Globus pallidus (tissue), 1 donor: ENCODE measurements around the gene SMIM1.
A peak's percentile ranks its signal among the peaks of the same experiment; 100 is the strongest.
"Not testable (repeated sequence)": the region's sequence is repeated elsewhere in the genome, so short reads cannot be mapped to it uniquely, and the experiment has no call there.

Experiments
- DNase-seq: peaks from one replicate; pipeline ENCODE4 v3.0.0-alpha.2; 2015; ENCODE audit warnings: low spot score

Gene SMIM1

DNA sequence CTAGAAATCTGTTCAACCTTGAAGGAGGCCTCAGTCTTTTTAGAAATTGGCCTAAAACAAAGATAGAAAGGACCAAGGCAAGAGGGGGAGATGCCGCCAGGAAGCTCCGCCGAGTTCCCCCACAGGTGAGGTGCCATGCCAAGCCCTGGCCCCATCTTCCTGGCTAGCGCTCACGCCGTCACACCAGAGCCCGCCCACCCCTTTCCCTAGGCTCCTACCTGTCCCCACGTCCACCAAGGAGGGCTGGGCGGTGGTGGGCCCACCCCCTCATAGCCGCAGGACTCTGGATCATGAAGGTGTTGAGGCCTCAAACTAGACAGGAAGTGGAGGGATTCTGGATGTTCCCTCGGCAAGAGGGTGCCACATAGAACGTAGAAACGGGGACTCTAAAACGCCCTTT, 35.8 kb upstream of the SMIM1 start:
- no peak for DNase-seq

- DNase-seq = no peak
Measured at GRCh38 chr1:3738943-3739342, 33.6 kb upstream of the SMIM1 start.

- peak; percentile 35 for DNase-seq
Measured at GRCh38 chr1:3740042-3740441, 32.5 kb upstream of the SMIM1 start.

DNA sequence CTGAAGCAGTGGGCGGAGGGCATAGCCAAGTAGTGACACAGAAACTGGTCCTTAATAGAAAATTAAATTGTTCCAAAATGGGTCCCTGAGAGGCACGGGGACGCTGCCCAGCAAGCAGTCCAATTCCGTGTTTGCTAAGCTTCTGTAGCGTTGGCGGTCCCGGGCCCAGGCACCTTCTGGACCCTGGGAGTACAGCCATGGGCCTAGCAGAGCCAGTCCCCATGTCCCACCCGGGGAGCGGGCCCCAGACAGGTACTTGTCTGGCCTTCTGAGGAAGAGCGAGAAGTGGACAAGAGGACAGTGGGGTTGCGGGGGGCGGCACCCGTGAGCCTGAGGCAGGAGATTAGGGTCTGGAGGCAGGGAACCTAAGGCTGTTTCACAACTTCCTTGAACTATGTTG, 31.8 kb upstream of the SMIM1 start:
- DNase-seq = no peak

DNA sequence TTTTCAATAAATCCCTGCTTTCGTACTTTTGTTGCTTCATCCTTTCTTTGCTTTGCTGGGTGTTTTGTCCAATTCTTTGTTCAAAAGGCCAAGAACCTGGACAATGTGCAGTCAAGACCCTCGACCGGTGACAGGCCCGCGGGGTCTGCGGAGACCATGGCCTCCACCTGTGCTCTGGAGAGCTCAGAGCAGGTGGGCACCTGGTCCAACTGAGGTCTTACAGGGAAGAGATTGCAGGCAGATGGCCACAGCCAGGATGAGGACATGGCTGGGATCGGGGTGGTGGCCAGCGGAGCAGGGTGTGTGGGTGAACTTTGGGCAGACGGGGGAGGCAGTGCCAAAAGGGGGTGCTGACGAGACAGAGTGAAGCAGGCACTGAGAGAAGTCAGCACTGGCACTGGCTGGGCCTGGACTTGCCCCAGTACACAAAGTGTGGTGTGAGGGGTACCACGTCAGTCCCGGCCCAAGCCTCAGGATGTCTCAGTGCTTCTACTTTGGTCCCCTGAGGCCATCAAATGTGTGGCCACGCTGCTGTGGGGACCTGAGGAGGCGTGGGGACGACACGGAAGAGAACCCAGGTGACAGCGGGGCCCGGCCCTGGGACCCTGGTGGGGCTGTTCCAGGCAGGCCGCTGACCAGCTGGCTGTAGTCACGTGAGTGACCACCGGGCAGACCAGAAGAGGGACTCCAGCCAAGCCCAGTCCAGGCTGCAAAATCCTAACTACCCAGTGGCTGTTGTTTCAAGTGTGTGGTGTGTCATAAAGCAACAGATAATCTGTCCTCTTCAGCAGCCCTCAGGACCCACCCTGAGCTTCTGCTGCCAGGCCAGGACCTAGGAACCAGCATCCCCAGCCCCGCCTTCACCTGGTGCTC, 30.7 kb upstream of the SMIM1 start:
- no peak for DNase-seq

DNA sequence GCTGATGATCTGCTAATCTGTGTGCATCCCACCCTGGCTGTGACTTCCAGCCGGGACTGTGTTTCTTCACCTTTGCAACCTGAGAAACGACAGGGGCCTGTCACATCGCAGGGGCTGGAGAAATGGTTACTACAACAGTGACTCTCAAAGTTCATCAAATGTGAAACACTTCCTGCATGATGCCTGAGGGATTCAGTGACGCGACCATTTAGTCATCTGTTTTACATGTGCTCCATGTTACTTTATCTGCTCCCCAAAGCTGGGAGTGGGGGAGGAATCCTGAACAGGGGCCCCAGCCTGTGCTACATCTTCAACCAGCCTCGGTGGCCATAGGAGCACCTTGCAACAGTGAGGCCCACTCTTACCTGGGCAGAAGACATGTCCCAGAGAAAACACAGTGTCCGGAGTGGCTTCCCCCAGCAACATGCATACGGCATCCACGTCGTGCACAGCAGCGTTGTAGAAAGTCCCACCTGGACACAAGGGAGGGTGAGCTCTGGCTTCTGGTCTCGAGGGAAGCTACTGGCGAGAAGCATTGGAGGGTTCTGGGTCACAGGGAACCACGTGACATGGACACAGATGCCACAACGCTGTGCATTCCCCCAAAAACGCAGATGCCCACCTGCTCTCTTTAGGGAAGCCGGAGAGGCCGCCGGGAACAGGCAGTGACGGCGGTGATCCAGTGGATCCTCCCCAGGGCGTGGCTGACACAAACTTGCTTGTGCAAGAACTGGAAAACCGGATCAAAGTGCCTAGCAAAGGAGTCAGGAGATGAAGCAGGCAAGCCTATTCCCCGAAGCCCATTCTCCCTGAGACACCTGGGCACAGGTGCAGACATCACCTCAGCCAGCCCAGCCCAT, 29.9 kb upstream of the SMIM1 start:
- no peak for DNase-seq

- DNase-seq = no peak
Measured at GRCh38 chr1:3743421-3743820, 29.1 kb upstream of the SMIM1 start.

- no peak for DNase-seq
Measured at GRCh38 chr1:3743826-3744225, 28.7 kb upstream of the SMIM1 start.

DNA sequence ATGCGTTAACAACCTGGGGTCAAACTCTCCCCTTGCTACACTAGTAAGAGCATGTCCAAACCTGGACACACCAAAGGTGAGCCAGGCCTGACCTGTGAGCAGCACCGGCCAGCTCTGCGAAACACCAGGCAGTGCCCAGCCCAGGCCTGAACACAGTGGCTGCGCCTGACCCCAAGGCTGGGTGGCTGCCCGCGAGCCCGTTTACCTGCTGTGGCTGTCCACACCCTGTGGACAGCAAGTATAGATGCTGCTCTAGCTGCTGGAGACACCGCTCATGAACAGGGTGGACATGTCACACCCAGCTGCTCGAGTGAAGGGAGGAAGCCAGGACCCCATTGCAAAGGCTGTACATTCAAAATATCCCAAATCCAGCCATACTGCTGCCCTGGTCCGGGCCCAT, 27.9 kb upstream of the SMIM1 start:
- no peak for DNase-seq

DNA sequence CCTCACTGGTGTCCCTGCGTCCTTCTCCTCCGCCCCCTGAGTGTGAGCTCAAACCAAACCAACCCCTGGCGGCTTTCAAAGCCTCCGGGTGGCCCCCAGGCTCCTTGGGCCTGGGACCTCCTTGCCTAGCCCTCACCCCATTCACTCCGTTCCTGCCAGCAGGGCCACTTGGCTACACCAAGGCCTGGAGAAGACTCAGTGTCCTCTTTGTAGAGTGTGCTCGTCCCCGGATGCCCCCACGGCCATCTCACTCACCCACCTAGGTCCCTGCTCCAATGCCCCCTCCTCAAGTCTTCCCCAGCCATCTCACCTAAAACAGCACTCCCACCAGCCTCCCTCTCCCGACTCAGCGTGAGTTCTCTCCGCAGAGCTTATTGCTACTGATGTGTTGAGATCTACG, 27.5 kb upstream of the SMIM1 start:
- DNase-seq = no peak

- DNase-seq = peak; percentile 57
Measured at GRCh38 chr1:3745590-3746381, 26.8 kb upstream of the SMIM1 start.

DNA sequence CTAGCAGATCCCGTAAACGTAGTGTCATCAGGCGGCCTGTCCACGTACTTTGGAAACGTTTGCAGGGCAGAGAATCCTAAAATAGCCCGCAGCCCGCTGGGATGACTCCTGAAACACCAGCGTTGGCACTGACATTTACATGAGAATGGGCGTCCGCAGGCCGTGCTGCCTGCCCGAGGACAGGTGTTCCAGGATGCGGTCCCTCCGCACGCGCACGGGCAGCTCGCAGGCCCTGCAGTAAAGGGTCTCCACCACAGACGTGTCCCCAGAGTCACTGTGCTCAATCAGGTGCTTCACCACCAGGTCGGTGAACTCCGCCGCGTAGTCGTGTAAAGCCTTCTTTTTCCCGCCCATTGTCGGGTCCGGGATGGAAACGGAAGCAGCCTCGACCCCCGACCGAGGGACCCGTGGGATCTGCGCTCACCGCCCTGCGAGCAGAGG, 26.1 kb upstream of the SMIM1 start:
- no peak for DNase-seq

- DNase-seq = peak; percentile 84
Measured at GRCh38 chr1:3746830-3747521, 25.6 kb upstream of the SMIM1 start.

DNA sequence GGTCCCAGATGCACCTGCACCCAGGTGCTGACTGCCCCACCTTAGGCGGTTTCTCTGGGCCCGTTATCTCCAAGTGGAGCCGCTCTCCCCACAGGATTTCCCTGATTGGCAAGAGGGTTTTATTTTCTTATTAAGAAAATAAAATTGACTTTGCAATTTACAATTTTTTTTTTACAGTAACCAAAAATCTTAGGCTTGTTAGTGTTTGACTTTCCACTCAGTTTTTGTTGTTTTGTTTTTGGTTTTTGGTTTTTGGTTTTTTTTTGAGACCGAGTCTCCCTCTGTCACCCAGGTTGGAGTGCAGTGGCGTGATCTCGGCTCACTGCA, 25.1 kb upstream of the SMIM1 start:
- no peak for DNase-seq

GRCh38 chr1:3747903-3748302, 24.6 kb upstream of the SMIM1 start:
- DNase-seq = no peak

DNA sequence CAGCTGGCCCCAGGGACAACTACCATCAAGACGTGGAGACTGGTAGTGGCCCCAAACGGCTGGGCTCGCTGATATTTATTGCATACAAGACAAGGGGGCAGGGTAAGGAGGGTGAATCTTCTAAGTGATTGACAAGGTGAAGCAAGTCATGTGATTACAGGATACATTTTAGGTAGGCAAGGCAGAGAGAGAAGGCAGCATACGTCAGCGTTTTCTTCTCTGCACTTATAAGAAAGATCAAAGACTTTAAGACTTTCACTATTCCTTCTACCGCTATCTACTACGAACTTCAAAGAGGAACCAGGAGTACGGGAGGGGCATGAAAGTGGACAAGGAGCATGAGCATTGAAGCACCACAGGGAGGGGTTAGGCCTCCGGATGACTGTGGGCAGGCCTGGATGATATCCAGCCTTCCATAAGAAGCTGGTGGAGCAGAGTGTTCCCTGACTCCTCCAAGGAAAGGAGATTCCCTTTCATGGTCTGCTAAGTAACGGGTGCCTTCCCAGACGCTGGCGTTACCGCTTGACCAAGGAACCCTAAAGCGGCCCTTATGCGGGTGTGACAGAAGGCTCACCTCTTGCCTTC, 24.1 kb upstream of the SMIM1 start:
- DNase-seq = not testable (repeated sequence)

GRCh38 chr1:3749512-3749911, 23.0 kb upstream of the SMIM1 start:
- no peak for DNase-seq

DNA sequence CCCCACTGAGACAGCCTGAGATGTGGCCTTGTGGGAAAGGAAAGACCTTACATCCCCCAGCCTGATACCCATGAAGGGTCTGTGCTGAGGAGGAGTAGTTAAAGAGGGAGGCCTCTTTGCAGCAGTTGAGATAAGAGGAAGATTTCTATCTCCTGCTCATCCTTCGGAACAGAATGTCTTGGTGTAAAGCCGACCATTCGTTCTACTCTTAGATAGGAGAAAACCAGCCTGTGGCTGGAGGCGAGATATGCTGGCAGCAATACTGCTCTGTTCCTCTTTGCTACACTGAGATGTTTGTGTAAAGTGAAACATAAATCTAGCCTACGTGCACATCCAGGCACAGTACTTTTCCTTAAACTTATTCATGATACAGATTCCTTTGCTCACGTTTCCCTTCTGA, 21.8 kb upstream of the SMIM1 start:
- no peak for DNase-seq

DNA sequence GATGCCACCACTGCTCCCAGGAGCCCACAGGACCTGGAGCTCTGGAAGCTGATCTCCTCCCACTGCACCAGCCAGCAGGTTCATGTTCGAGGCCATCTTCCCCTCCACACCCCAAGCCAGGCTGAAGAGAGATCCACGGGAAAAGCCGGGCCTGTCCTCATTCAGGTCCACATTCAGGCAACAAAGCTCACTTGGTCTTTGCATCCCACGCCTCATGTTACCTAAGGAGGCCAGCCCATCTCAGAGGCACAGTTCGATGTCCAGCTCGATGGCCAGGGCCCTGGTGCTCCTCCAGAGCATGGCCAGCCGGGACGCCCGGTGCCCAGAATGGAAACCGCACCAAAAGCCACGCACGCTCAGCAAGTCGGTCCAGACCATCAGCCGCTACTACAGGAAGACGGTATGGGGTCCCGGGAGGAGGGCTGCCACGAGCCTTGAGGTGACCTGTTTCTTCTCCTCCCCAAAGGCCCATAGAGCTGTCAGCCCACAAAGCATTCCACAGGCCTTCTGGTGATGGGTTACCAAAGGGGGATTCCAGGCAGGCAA, 20.1 kb upstream of the SMIM1 start, which contains the start of gene CCDC27:
CCDC27 (plus strand) TSS at position 51 of the 546 bp plus-strand sequence; CDS start at position 83, 32 bp downstream.
- no peak for DNase-seq

GRCh38 chr1:3753656-3754454, 18.7 kb upstream of the SMIM1 start:
- DNase-seq = no peak
